GM23248 (cell line): Measurements from ENCODE around the gene DNAJC8. TPM values are rescaled to one million over a fixed set of nuclear protein-coding genes. Genes with fewer than 3 reads are reported as not detected.

Source experiments
- DNase-seq: peaks from one replicate; pipeline ENCODE4 v3.0.0-alpha.2; 2015
- H2AFZ ChIP-seq: fragments of 200-600 bp; sonication (generic); 2 replicates; pipeline ENCODE4 v1.6.1; 2016; ENCODE audit warnings: antibody characterized with exemption
- H3F3A ChIP-seq: fragments of 200-600 bp; sonication (generic); 2 replicates; pipeline ENCODE4 v1.6.1; 2016; ENCODE audit warnings: mild to moderate bottlenecking, antibody characterized with exemption, mixed run types; ENCODE audit not compliant: insufficient read depth
- H3K27ac ChIP-seq: fragments of 200-600 bp; sonication (generic); 2 replicates; pipeline ENCODE4 v1.5.1; 2016; ENCODE audit warnings: mild to moderate bottlenecking
- H3K27me3 ChIP-seq: fragments of 200-600 bp; sonication (generic); replicated peaks from 2 replicates; pipeline ENCODE4 v1.6.1; 2016; ENCODE audit warnings: mild to moderate bottlenecking; ENCODE audit not compliant: insufficient read depth
- H3K36me3 ChIP-seq: fragments of 200-600 bp; sonication (generic); 2 replicates; pipeline ENCODE4 v1.6.1; 2016; ENCODE audit warnings: low read depth, mild to moderate bottlenecking
- H3K4me1 ChIP-seq: fragments of 200-600 bp; sonication (generic); 2 replicates; pipeline ENCODE4 v1.6.1; 2016; ENCODE audit warnings: mild to moderate bottlenecking; ENCODE audit not compliant: insufficient read depth
- H3K4me2 ChIP-seq: fragments of 200-600 bp; sonication (generic); one replicate; pipeline ENCODE4 v1.6.1; 2016; ENCODE audit warnings: mild to moderate bottlenecking; ENCODE audit not compliant: unreplicated experiment
- H3K4me3 ChIP-seq: fragments of 200-600 bp; sonication (generic); 2 replicates; pipeline ENCODE4 v1.5.1; 2016; ENCODE audit warnings: mild to moderate bottlenecking
- H3K79me2 ChIP-seq: fragments of 200-600 bp; sonication (generic); 2 replicates; pipeline ENCODE4 v1.6.1; 2016; ENCODE audit warnings: mild to moderate bottlenecking; ENCODE audit not compliant: insufficient read depth
- H3K9ac ChIP-seq: fragments of 200-600 bp; sonication (generic); 2 replicates; pipeline ENCODE4 v1.6.1; 2016; ENCODE audit warnings: mild to moderate bottlenecking
- H3K9me2 ChIP-seq: fragments of 200-600 bp; sonication (generic); 2 replicates; pipeline ENCODE4 v1.6.1; 2016; ENCODE audit warnings: mixed run types, mild to moderate bottlenecking, moderate library complexity; ENCODE audit not compliant: insufficient read depth
- H3K9me3 ChIP-seq: fragments of 200-600 bp; sonication (generic); one replicate; pipeline ENCODE4 v1.6.1; 2017; ENCODE audit warnings: low read depth
- H4K20me1 ChIP-seq: fragments of 200-600 bp; sonication (generic); 2 replicates; pipeline ENCODE4 v1.6.0; 2016; ENCODE audit not compliant: insufficient read depth
- EZH2 ChIP-seq: fragments of 200-600 bp; sonication (generic); IDR thresholded peaks from 2 replicates; pipeline ENCODE4 v1.6.1; 2018; ENCODE audit warnings: antibody characterized with exemption, mild to moderate bottlenecking; ENCODE audit not compliant: insufficient read depth, poor library complexity, severe bottlenecking
- EZH2phosphoT487 ChIP-seq: fragments of 200-600 bp; sonication (generic); IDR thresholded peaks from 2 replicates; pipeline ENCODE4 v1.6.1; 2018; ENCODE audit warnings: antibody characterized with exemption, moderate library complexity, mild to moderate bottlenecking, low read depth; ENCODE audit not compliant: insufficient read depth
- WGBS, 2 experiments: methylation state at CpG; one replicate each; pipeline ENCODE4 v1.1.6; 2015 to 2017; ENCODE audit warnings: low lambda C conversion rate in 2 of 2, low coverage in 1 of 2; ENCODE audit errors: missing lambda C conversion rate in 2 of 2; 5-methylcytosine and 5-hydroxymethylcytosine counted together
- in situ Hi-C: fragments of 300-500 bp; cut with MboI; formaldehyde crosslinking; loops from 2 replicates; pipeline ENCODE4 v1.15.0; 2020
- polyA plus RNA-seq: library from polyadenylated mRNA; unstranded; fragments of >200 nt; fragmentation: Nextera tagmentation; extraction: Ambion mirVana; gene quantifications from 2 replicates; pipeline ENCODE4 v1.2.1, GENCODE V29; 2016
- total RNA-seq: library from RNA; depleted of rRNA; stranded (reverse); fragments of >200 nt; shearing (Covaris generic); gene quantifications from 2 replicates; pipeline ENCODE4 v1.2.3, GENCODE V29; 2014

Gene DNAJC8
- total and polyA plus RNA-seq, 2 experiments from 2014 or later, result 53.0 to 98.6 TPM

DNA sequence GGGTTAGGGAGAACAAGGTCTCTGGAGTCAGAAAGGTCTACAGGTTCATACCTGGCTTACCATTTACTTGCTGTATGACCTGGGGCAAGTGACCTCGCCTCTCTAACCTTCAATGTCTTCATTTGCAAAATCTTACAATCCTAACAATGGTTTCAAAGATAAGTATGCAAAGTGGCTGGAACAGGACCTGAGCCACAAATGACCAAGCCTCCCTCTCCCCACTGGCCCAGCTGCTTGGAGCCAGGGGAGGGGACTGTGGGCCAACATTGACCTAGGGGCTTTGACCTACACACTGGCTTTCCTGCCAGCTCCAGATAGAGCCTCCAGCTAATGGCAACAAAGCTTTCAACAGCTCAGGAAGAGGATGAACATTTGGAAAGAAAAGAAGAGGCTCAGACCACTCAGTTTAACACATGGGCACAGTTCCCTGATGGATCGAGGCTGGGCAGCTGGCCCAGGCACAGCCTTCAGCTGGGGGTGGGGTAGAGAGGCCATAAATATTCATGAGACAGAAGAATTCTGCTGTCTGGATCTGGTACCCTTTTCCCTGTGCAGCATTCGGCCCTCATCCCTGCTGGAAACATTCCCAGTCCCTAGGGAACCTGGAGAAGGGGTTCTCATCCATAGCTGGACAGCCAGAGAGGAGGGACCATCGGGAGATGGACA lies 69.2 kb downstream of the DNAJC8 start:
- no peaks in the 10 kb centered on the region for H3K36me3 ChIP-seq
- H3K79me2 ChIP-seq, result no peaks in the 10 kb centered on the region
- H3F3A ChIP-seq, result peaks cover 7% of the 10 kb centered on the region; the same call in 1 of the 2 replicates
- no peaks in the 10 kb centered on the region for H3K27me3 ChIP-seq
- WGBS, 2 experiments, result 34 to 46% methylated on average over 4 of the region's 4 CpGs
- no peak overlapping the region for H2AFZ ChIP-seq
- peaks cover 8% of the 10 kb centered on the region for H3K4me1 ChIP-seq
- no peaks in the 10 kb centered on the region for H3K9me2 ChIP-seq
- in situ Hi-C loops, result no loop called here
- H3K9ac ChIP-seq, result no peak overlapping the region
- no peaks in the 10 kb centered on the region for H4K20me1 ChIP-seq
- no peak for TF ChIP-seq EZH2
- TF ChIP-seq EZH2phosphoT487, result no peak
- H3K9me3 ChIP-seq, result peaks cover 3% of the 10 kb centered on the region
- no peak overlapping the region for H3K27ac ChIP-seq
- DNase-seq, result no peak
- H3K4me2 ChIP-seq, result no peak overlapping the region
- H3K4me3 ChIP-seq, result no peak overlapping the region

DNA sequence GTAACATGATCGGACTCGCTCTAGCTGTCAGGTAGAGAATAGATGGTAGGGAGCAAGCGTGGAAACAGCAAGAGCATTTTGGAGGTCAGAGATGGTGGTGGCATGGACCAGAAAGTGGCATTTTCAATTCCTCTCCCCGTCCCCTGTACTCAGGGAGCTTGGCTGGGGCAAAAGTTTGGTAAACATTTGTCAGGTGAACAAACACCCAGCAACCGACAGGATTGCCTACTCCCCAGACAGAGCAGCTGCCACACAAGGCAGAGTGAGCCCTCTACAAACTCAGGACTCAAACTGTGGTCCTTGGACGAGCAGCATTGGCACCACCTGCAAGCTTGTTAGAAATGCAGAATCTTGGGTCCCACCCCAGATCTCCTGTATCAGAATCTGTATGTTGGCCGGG lies 70.7 kb downstream of the DNAJC8 start:
- no peak overlapping the region for H3K27ac ChIP-seq
- peaks cover 8% of the 10 kb centered on the region for H3K4me1 ChIP-seq
- DNase-seq, result no peak
- H3K9me3 ChIP-seq, result peaks cover 3% of the 10 kb centered on the region
- H2AFZ ChIP-seq, result no peak overlapping the region
- peaks cover 7% of the 10 kb centered on the region; the same call in 1 of the 2 replicates for H3F3A ChIP-seq
- H3K4me3 ChIP-seq, result no peak overlapping the region
- no peak overlapping the region for H3K9ac ChIP-seq
- no peaks in the 10 kb centered on the region for H3K79me2 ChIP-seq
- TF ChIP-seq EZH2phosphoT487, result no peak
- TF ChIP-seq EZH2, result no peak
- 80 to 84% methylated on average over 7 of the region's 7 CpGs for WGBS, 2 experiments
- no peaks in the 10 kb centered on the region for H4K20me1 ChIP-seq
- no peaks in the 10 kb centered on the region for H3K27me3 ChIP-seq
- in situ Hi-C loops, result no loop called here
- H3K4me2 ChIP-seq, result no peak overlapping the region
- H3K9me2 ChIP-seq, result no peaks in the 10 kb centered on the region
- H3K36me3 ChIP-seq, result no peaks in the 10 kb centered on the region

DNA sequence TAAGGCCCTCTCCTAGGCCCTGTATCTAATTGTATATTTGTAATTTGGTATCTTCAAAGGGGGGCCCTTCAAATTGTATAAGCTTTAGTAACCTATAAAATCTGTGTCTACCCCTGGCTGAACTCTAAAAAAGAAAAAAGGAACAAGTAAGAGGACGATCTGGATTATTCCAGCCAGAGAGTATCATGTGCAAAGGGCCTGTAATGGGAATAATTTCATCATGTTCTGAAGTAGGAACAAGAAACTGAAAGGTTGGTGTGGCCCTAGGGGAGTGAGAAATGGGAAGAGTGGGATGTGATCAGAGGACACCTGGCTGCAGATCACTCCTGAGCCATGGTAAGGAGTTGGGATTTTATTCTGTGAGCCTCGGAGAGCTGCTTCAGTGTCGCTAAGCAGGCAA lies 71.1 kb downstream of the DNAJC8 start:
- H3K9ac ChIP-seq, result no peak overlapping the region
- H3K27me3 ChIP-seq, result no peaks in the 10 kb centered on the region
- no peak for TF ChIP-seq EZH2phosphoT487
- TF ChIP-seq EZH2, result no peak
- peaks cover 7% of the 10 kb centered on the region; the same call in 1 of the 2 replicates for H3F3A ChIP-seq
- H3K4me3 ChIP-seq, result no peak overlapping the region
- peaks cover 3% of the 10 kb centered on the region for H3K9me3 ChIP-seq
- in situ Hi-C loops, result no loop called here
- H3K9me2 ChIP-seq, result no peaks in the 10 kb centered on the region
- 91 to 95% methylated on average over 3 of the region's 3 CpGs for WGBS, 2 experiments
- peaks cover 8% of the 10 kb centered on the region for H3K4me1 ChIP-seq
- H3K27ac ChIP-seq, result no peak overlapping the region
- H2AFZ ChIP-seq, result no peak overlapping the region
- no peak for DNase-seq
- H3K4me2 ChIP-seq, result no peak overlapping the region
- no peaks in the 10 kb centered on the region for H4K20me1 ChIP-seq
- no peaks in the 10 kb centered on the region for H3K79me2 ChIP-seq
- H3K36me3 ChIP-seq, result no peaks in the 10 kb centered on the region

DNA sequence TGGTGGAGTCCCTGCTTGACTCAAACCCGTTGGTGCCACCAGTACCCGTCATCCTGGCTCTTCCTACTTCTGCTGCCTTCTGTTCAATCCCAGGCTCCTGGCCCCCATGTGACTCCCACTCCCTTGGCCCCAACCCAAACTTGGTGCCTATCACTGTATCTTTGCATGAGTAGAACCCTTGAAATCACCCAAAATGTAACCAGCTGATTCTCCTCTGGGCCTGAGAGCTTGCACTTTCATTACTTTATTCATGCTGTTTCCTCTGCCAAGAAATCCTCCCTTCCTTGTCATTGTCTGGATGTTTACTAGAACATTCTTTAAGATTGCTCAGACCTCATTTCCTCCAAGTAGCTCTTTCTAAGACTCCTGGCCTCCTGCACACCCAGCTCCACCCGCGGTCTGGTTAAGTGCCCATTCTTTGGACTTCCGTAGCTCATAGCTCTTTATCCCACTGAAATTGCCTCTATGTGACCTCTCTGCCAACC lies 72.0 kb downstream of the DNAJC8 start:
- WGBS, 2 experiments, result 74 to 77% methylated on average over 5 of the region's 5 CpGs

More for the DNA sequence above, 72.0 kb downstream of the DNAJC8 start:
- Histone ChIP-seq H3K9me2 (no peaks in the 10 kb centered on the region), H3K4me3 (no peak overlapping the region), H4K20me1 (no peaks in the 10 kb centered on the region), H3K4me2 (peak overlapping the region; percentile 38), H3F3A (peaks cover 7% of the 10 kb centered on the region; the same call in 1 of the 2 replicates), H2AFZ (no peak overlapping the region), H3K9me3 (no peaks in the 10 kb centered on the region), H3K4me1 (peaks cover 8% of the 10 kb centered on the region), H3K79me2 (no peaks in the 10 kb centered on the region), H3K27ac (peak overlapping the region; percentile 53), H3K9ac (0 out of 2 replicates have a peak overlapping the region, but pooled peaks have one; percentile 11), H3K36me3 (no peaks in the 10 kb centered on the region), H3K27me3 (no peaks in the 10 kb centered on the region)
- in situ Hi-C loops, result no loop called here
- TF ChIP-seq EZH2phosphoT487 (no peak), EZH2 (no peak)
- peak; percentile 90 for DNase-seq
